A549 (cell line): Measurements from ENCODE around the gene ABCB6. TPM values are rescaled to one million over a fixed set of nuclear protein-coding genes. Genes with fewer than 3 reads are reported as not detected.
A peak's percentile ranks its signal among the peaks of the same experiment; 100 is the strongest.

Experiments
- ATAC-seq, 2 experiments: fragments of 200-7000 bp in 1 of 2; fragments of >200 bp in 1 of 2; cut with Nextera tagmentation in 1 of 2; cut with Tn5 transposase in 1 of 2; 3 replicates each; pipeline versions ENCODE4 v1.8.0 to v1.9.1; 2018 to 2020; ENCODE audit warnings: mild to moderate bottlenecking in 1 of 2, moderate library complexity in 1 of 2
- CTCF ChIA-PET: fragments of 300-600 bp; sonication (Branson Sonifier 250); formaldehyde crosslinking; extraction: SDS; loops from one replicate; lab custom pipeline; 2021; ENCODE audit warnings: antibody characterized with exemption, inconsistent platforms; lab: Yijun Ruan, JAX
- POLR2A ChIA-PET: fragments of 350-600 bp; formaldehyde crosslinking; extraction: SDS; loops from one replicate; lab custom pipeline; 2021; ENCODE audit warnings: antibody characterized with exemption, inconsistent platforms; lab: Yijun Ruan, JAX
- DNase-seq, 2 experiments: peaks; one replicate each; pipeline versions ENCODE4 v3.0.0 to v3.0.0-alpha.2; 2011 to 2016; ENCODE audit warnings: low read depth in 1 of 2, low spot score in 1 of 2
- FAIRE-seq: peaks from 2 replicates; lab custom pipeline; 2011; peaks lifted over from hg19 to GRCh38; lab: Jason Lieb, UNC
- H3K27ac ChIP-seq, 2 experiments: fragments of >200 bp; sonication (Bioruptor Twin); formaldehyde crosslinking; 3 replicates each; pipeline ENCODE4 v1.5.1; 2016 to 2017
- H3K4me1 ChIP-seq: fragments of >200 bp; sonication (Bioruptor Twin); formaldehyde crosslinking; 3 replicates; pipeline ENCODE4 v1.6.1; 2016
- H3K4me2 ChIP-seq: fragments of >200 bp; sonication (Bioruptor Twin); formaldehyde crosslinking; 3 replicates; pipeline ENCODE4 v1.6.1; 2016
- H3K4me3 ChIP-seq: fragments of >200 bp; sonication (Bioruptor Twin); formaldehyde crosslinking; 3 replicates; pipeline ENCODE4 v1.5.1; 2016
- H3K9me3 ChIP-seq: fragments of >200 bp; sonication (Bioruptor Twin); formaldehyde crosslinking; 3 replicates; pipeline ENCODE4 v1.6.1; 2016
- BCL3 ChIP-seq: fragments of >200 bp; sonication (Bioruptor Twin); formaldehyde crosslinking; IDR thresholded peaks from 3 replicates; pipeline ENCODE4 v1.6.1; 2016
- CBX2 ChIP-seq: fragments of 200-600 bp; sonication (generic); IDR thresholded peaks from 2 replicates; pipeline ENCODE4 v1.6.1; 2016; ENCODE audit warnings: low read depth, mild to moderate bottlenecking, borderline replicate concordance
- EHF ChIP-seq: fragments of 250-450 bp; sonication (Bioruptor Pico); IDR thresholded peaks from 2 replicates; pipeline ENCODE4 v1.5.0; 2020; ENCODE audit warnings: mild to moderate bottlenecking
- EP300 ChIP-seq, 2 experiments: fragments of >200 bp; sonication (Bioruptor Twin); formaldehyde crosslinking; IDR thresholded peaks; 2 replicates in 1 of 2; 3 replicates in 1 of 2; pipeline ENCODE4 v1.6.1; 2016 to 2017
- FOXS1 ChIP-seq: fragments of 250-450 bp; sonication (Bioruptor Pico); IDR thresholded peaks from 2 replicates; pipeline ENCODE4 v1.5.0; 2020; ENCODE audit warnings: mild to moderate bottlenecking, moderate library complexity
- HDAC2 ChIP-seq: fragments of 200-600 bp; sonication (generic); IDR thresholded peaks from 2 replicates; pipeline ENCODE4 v1.6.1; 2016
- HOXB13 ChIP-seq: fragments of 250-450 bp; sonication (Bioruptor Pico); IDR thresholded peaks from 2 replicates; pipeline ENCODE4 v1.5.0; 2020; ENCODE audit warnings: low read depth, mild to moderate bottlenecking, moderate library complexity
- HOXB5 ChIP-seq: fragments of 250-450 bp; sonication (Bioruptor Pico); IDR thresholded peaks from 2 replicates; pipeline ENCODE4 v1.5.0; 2020; ENCODE audit warnings: mild to moderate bottlenecking, moderate library complexity
- MAFK ChIP-seq: fragments of 450-650 bp; IDR thresholded peaks from 2 replicates; pipeline ENCODE4 v1.6.1; 2014; ENCODE audit not compliant: partially characterized antibody
- NFE2L2 ChIP-seq: fragments of 150-350 bp; conservative IDR thresholded peaks from 2 replicates; pipeline ENCODE4 v1.6.1; 2014; ENCODE audit warnings: low read length
- NR3C1 ChIP-seq: fragments of >200 bp; sonication (Bioruptor Twin); formaldehyde crosslinking; IDR thresholded peaks from 3 replicates; pipeline ENCODE4 v1.6.1; 2017
- PBX3 ChIP-seq: IDR thresholded peaks from 2 replicates; pipeline ENCODE4 v1.6.1; 2012
- RAD21 ChIP-seq, 2 experiments: fragments of >200 bp in 1 of 2; sonication (Bioruptor Twin) in 1 of 2; formaldehyde crosslinking in 1 of 2; IDR thresholded peaks in 1 of 2; conservative IDR thresholded peaks in 1 of 2; 2 replicates in 1 of 2; 3 replicates in 1 of 2; pipeline ENCODE4 v1.6.1; 2012 to 2018; ENCODE audit warnings: inconsistent platforms in 1 of 2
- REST ChIP-seq: fragments of 200-600 bp; sonication (generic); IDR thresholded peaks from 2 replicates; pipeline ENCODE4 v1.6.1; 2016; ENCODE audit warnings: antibody characterized with exemption, mild to moderate bottlenecking, moderate library complexity
- ZSCAN20 ChIP-seq: fragments of 250-450 bp; sonication (Bioruptor Pico); IDR thresholded peaks from 2 replicates; pipeline ENCODE4 v1.8.0; 2022; ENCODE audit warnings: mild to moderate bottlenecking, moderate library complexity
- WGBS: methylation state at CpG from one replicate; pipeline ENCODE4 v1.1.6; 2017; ENCODE audit errors: missing lambda C conversion rate; 5-methylcytosine and 5-hydroxymethylcytosine counted together
- polyA plus RNA-seq, 4 experiments: library from polyadenylated mRNA; depleted of rRNA in 3 of 4; stranded (reverse); fragments of >200 nt; fragmentation: RNase III in 1 of 4; extraction: RNeasy Plus Mini Kit Qiagen cat#74134 plus additional on column Dnase treatment in 1 of 4; gene quantifications; 2 replicates in 3 of 4; 3 replicates in 1 of 4; pipeline ENCODE4 v1.2.3, GENCODE V29; 2011 to 2017
- TF ChIP-seq, protein P1 (sequence below): fragments of >200 bp; sonication (Bioruptor Twin); formaldehyde crosslinking; IDR thresholded peaks from 3 replicates; pipeline ENCODE4 v1.5.1; 2016

ABCB6 gene
- polyA plus RNA-seq, 2 of the 4 experiments (the other 2 are of a cell fraction), result 51.3 to 62.5 TPM

DNA sequence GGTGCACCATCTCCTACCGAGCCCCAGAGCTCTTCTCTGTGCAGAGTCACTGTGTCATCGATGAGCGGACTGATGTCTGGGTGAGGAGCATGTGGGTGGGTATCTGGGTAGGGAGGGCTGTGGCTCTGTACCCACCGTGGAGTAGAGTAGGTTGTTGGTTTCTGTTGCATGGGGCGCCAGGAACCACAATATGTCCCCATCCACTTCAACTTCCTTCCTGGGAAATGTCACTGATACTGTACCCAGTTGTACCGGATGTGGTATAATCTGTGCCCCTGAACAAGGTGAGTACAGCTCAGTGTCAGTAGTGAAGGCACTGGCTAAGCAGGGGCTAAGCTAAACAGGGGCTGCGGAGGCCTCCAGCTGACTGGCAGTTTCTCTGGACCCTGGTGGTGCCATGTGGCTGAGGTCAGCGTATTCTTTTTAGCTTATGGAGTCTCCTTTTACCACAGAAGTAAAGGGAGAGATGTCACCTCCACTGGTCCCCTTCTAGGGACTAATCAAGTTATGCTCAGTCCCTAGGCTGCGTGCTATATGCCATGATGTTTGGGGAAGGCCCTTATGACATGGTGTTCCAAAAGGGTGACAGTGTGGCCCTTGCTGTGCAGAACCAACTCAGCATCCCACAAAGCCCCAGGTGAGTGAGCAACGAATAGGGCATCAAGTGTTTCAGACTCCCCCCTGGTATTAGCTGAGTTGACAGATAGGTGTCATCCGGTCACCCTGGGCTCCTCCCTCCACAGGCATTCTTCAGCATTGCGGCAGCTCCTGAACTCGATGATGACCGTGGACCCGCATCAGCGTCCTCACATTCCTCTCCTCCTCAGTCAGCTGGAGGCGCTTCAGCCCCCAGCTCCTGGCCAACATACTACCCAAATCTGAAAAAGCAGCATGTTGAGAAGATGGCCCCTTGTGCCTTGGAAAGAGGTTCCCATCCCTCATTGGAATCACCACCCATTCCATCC, 29.2 kb upstream of the ABCB6 start:
- ChIA-PET CTCF (interaction anchor here (1.1 to 12.6 kb wide), 8 partner anchors 8 to 72 kb away, joined by 3 to 241 read pairs (median 4); partner anchors contain the start of genes ANKZF1, ATG9A, CNPPD1 and DNAJB2), POLR2A (interaction anchor here (0.7 to 3.1 kb wide), 4 partner anchors 18 to 30 kb away, joined by 3 to 32 read pairs (median 20); partner anchors contain the start of genes ABCB6, ANKZF1, ATG9A and DNAJB2)
- ATAC-seq (no peak), DNase-seq (peak in 1 of 2 experiments; percentile 53), FAIRE-seq (no peak)
- Histone ChIP-seq H3K4me3 (0 out of 3 replicates have a peak overlapping the region, but pooled peaks have one; percentile 27), H3K4me2 (peak overlapping the region; percentile 96), H3K9me3 (no peaks in the 10 kb centered on the region), H3K4me1 (peaks cover 70% of the 10 kb centered on the region), H3K27ac (peak overlapping the region; percentile 90)
- 0 out of 2 replicates have a peak, but pooled peaks have one; percentile 30 for TF ChIP-seq PBX3
- 0 out of 3 replicates have a peak, but pooled peaks have one; percentile 23 for TF ChIP-seq BCL3
- peak; percentile 75 for TF ChIP-seq MAFK
- no peak for TF ChIP-seq NFE2L2
- no peak for TF ChIP-seq HOXB13 (CRISPR knock-in tag)
- no peak for TF ChIP-seq EP300 (IDR thresholded peaks at IDR 0.05)
- TF ChIP-seq EHF (CRISPR knock-in tag), result no peak
- TF ChIP-seq FOXS1 (CRISPR knock-in tag), result no peak
- no peak for TF ChIP-seq REST
- TF ChIP-seq HDAC2, result no peak
- TF ChIP-seq, protein P1, sequence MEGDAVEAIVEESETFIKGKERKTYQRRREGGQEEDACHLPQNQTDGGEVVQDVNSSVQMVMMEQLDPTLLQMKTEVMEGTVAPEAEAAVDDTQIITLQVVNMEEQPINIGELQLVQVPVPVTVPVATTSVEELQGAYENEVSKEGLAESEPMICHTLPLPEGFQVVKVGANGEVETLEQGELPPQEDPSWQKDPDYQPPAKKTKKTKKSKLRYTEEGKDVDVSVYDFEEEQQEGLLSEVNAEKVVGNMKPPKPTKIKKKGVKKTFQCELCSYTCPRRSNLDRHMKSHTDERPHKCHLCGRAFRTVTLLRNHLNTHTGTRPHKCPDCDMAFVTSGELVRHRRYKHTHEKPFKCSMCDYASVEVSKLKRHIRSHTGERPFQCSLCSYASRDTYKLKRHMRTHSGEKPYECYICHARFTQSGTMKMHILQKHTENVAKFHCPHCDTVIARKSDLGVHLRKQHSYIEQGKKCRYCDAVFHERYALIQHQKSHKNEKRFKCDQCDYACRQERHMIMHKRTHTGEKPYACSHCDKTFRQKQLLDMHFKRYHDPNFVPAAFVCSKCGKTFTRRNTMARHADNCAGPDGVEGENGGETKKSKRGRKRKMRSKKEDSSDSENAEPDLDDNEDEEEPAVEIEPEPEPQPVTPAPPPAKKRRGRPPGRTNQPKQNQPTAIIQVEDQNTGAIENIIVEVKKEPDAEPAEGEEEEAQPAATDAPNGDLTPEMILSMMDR, result no peak
- 91% methylated on average over 16 of the region's 17 CpGs for WGBS

DNA sequence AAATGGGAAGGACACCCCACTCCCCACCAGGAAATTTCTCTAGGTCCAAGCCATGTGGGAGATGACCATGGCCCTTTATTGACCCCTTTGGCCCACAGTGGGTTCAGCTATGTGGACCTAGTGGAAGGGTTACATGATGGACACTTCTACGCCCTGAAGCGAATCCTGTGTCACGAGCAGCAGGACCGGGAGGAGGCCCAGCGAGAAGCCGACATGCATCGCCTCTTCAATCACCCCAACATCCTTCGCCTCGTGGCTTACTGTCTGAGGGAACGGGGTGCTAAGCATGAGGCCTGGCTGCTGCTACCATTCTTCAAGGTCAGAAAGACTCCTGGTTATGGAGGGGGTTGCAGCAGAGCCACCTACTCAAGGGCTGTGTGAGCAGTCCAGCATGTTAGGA, 27.8 kb upstream of the ABCB6 start:
- peak overlapping the region; percentile 6 to 96; a peak in 3 of 6 replicates for H3K27ac ChIP-seq

More for the DNA sequence above, 27.8 kb upstream of the ABCB6 start:
- ATAC-seq (no peak), DNase-seq (no peak), FAIRE-seq (no peak)
- POLR2A ChIA-PET, result interaction anchor here (1.9 kb wide), 1 partner anchor 12 kb away, joined by 5 read pairs; no protein-coding TSS in a partner anchor
- 96% methylated on average over 10 of the region's 10 CpGs for WGBS
- Histone ChIP-seq H3K4me2 (peak overlapping the region; percentile 90), H3K4me1 (peaks cover 62% of the 10 kb centered on the region), H3K4me3 (peak overlapping the region; percentile 78; the same call in 1 of the 3 replicates), H3K9me3 (no peaks in the 10 kb centered on the region)
- CTCF ChIA-PET, result interaction anchor here (0.9 to 3.4 kb wide), 5 partner anchors 10 to 75 kb away, joined by 3 to 34 read pairs (median 7); partner anchors contain the start of gene DNAJB2
- TF ChIP-seq NFE2L2 (no peak), FOXS1 (CRISPR knock-in tag) (no peak), NR3C1 (no peak), HOXB5 (CRISPR knock-in tag) (no peak), ZSCAN20 (no peak), RAD21 (conservative IDR thresholded peaks at IDR 0.05 in 1 of 2, IDR thresholded peaks at IDR 0.05 in 1 of 2) (no peak), HDAC2 (no peak), CBX2 (no peak)
